ENCODE measurements around the gene APBB2. TPM values are rescaled to one million over a fixed set of nuclear protein-coding genes. Genes with fewer than 3 reads are reported as not detected.

APBB2 gene
- total RNA-seq, 2 experiments from 2014 or later: 1.5 to 1.7 TPM

DNA sequence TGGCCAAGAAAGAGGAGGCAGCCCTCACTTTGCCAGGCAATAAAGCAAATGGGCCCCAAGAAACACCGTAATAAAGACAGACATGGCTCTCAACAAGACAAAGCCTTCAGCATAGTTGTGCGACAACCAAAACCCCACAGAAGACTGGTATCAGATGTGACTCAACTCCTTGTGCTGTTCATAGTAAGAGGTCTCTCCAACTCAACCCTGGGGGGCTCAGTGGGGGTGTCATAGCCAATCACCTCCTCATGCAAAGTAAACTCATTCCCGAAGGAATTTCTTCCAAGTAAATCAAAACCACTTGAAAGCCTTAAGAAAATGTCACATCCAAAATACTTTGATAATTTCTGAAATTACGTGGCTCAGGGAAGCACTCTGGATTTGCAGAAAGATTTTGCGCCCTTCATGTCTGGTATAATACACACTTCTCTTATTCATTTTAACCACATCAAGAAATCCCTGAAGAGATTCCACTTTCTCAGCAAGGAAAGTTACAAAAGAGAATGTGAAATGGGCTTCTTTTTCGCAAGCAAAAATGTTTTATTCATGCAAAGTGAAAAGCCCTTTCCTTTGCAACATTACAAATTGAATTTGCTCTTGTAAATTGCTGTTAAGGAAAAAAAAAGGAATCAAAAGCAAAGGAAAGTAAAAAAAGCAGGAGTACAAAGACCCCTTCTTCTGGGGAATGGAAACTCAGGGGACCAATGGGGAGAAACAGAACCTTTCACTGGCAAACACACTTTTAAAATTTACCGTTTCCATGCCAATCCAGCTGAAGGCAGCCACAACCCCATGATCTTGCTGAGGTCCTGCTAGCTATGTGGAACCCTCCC, 327.2 kb downstream of the APBB2 start:
- Mint-ChIP-seq H3K4me3 (no peak overlapping the region), H3K27ac (no peak overlapping the region), H3K27me3 (peaks cover 17% of the 10 kb centered on the region), H3K36me3 (no peaks in the 10 kb centered on the region), H3K9me3 (no peaks in the 10 kb centered on the region), H3K4me1 (ENCODE audit: low read depth) (peaks cover 4% of the 10 kb centered on the region)
- ChIA-PET POLR2A (no interaction called here), CTCF (interaction anchor here (0.6 to 1.4 kb wide), 2 partner anchors 12 to 445 kb away, joined by 3 read pairs; no protein-coding TSS in a partner anchor)
- no peak for DNase-seq
- intact Hi-C loops (cut with micrococcal nuclease): no loop called here

- intact Hi-C loops (cut with micrococcal nuclease): no loop called here
- no peaks in the 10 kb centered on the region for H3K9me3 Mint-ChIP-seq
- CTCF ChIA-PET: interaction anchor here (3.0 kb wide), 1 partner anchor 15 kb away, joined by 15 read pairs; no protein-coding TSS in a partner anchor
- no peaks in the 10 kb centered on the region for H3K36me3 Mint-ChIP-seq
- H3K4me1 Mint-ChIP-seq (ENCODE audit: low read depth): no peaks in the 10 kb centered on the region
- no peak overlapping the region for H3K4me3 Mint-ChIP-seq
- DNase-seq: no peak
- POLR2A ChIA-PET: no interaction called here
- H3K27me3 Mint-ChIP-seq: peaks cover 47% of the 10 kb centered on the region
- H3K27ac Mint-ChIP-seq: no peak overlapping the region
Measured at GRCh38 chr4:40881851-40882250, 332.5 kb downstream of the APBB2 start.

GRCh38 chr4:40881096-40881495, 333.2 kb downstream of the APBB2 start:
- no peaks in the 10 kb centered on the region for H3K9me3 Mint-ChIP-seq
- ChIA-PET CTCF (interaction anchor here (3.0 kb wide), 1 partner anchor 16 kb away, joined by 15 read pairs; no protein-coding TSS in a partner anchor), POLR2A (no interaction called here)
- DNase-seq: no peak
- intact Hi-C loops (cut with micrococcal nuclease): no loop called here
- H3K36me3 Mint-ChIP-seq: no peaks in the 10 kb centered on the region
- no peak overlapping the region for H3K27ac Mint-ChIP-seq
- no peak overlapping the region for H3K4me3 Mint-ChIP-seq
- H3K4me1 Mint-ChIP-seq (ENCODE audit: low read depth): no peaks in the 10 kb centered on the region
- H3K27me3 Mint-ChIP-seq: peaks cover 49% of the 10 kb centered on the region

DNA sequence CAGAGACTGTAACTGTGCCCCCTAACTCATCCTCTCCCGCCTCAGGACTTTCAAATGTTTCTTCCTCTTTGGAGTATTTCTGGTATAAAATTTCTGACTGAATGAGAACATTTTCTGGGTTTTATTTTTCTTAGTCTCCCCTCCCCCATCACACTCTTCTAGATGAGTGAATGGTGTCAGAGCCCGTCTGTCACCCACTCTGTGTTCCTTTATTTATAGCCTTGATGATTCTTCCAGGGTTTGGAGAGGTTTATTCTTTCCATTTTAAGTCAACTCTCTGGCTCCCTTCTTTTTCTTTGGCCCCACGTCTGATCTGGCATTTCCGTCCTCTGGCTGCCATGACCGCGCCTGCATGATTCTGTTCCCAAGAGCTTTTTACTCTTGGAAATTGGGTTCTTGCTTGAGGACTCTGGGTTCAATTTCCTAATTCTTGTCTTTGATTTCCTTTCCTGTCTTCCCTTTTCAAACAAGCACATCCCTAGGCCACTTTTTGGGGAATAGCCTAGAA, 335.7 kb downstream of the APBB2 start:
- H3K36me3 Mint-ChIP-seq: no peaks in the 10 kb centered on the region
- no peak for DNase-seq
- no peak overlapping the region for H3K27ac Mint-ChIP-seq
- POLR2A ChIA-PET: no interaction called here
- peaks cover 44% of the 10 kb centered on the region for H3K27me3 Mint-ChIP-seq
- H3K4me3 Mint-ChIP-seq: no peak overlapping the region
- H3K9me3 Mint-ChIP-seq: no peaks in the 10 kb centered on the region
- intact Hi-C loops (cut with micrococcal nuclease): no loop called here
- H3K4me1 Mint-ChIP-seq (ENCODE audit: low read depth): no peaks in the 10 kb centered on the region
- CTCF ChIA-PET: interaction anchor here (2.2 kb wide), 1 partner anchor 38 kb away, joined by 8 read pairs; no protein-coding TSS in a partner anchor

- H3K4me1 Mint-ChIP-seq (ENCODE audit: low read depth): no peaks in the 10 kb centered on the region
- ChIA-PET CTCF (interaction anchor here (1.0 kb wide), 1 partner anchor 20 kb away, joined by 4 read pairs; no protein-coding TSS in a partner anchor), POLR2A (no interaction called here)
- no peak overlapping the region for H3K4me3 Mint-ChIP-seq
- no peak overlapping the region for H3K27ac Mint-ChIP-seq
- DNase-seq: no peak
- no peaks in the 10 kb centered on the region for H3K36me3 Mint-ChIP-seq
- H3K27me3 Mint-ChIP-seq: peaks cover 38% of the 10 kb centered on the region
- intact Hi-C loops (cut with micrococcal nuclease): no loop called here
- H3K9me3 Mint-ChIP-seq: no peaks in the 10 kb centered on the region
Measured at GRCh38 chr4:40877081-40877480, 337.3 kb downstream of the APBB2 start.

GRCh38 chr4:40875507-40876150, 338.7 kb downstream of the APBB2 start:
- no peaks in the 10 kb centered on the region for H3K4me1 Mint-ChIP-seq (ENCODE audit: low read depth)
- CTCF ChIA-PET: interaction anchor here (0.7 to 1.1 kb wide), 3 partner anchors 12 to 22 kb away, joined by 3 to 4 read pairs (median 4); no protein-coding TSS in a partner anchor
- POLR2A ChIA-PET: no interaction called here

DNA sequence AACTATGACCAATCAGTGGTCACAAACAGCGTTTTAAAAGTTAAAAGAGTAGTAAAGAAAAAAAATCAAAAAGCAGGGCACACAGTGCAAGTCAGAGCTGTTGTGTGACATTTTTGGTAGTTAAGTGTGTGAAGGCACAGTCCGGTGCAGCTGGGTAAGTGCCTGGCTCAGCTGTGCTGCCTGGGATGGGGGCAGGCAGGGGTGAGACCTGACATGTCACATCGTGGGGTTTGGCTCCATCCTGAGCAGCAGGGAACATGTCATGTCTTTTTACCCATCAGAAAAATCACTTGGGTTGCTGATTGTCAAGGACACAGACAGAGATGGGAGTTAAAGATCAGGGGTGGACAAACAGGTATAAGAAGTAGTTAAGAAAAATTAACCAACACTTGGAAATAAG, 339.4 kb downstream of the APBB2 start:
- CTCF ChIA-PET: interaction anchor here (0.7 to 1.1 kb wide), 2 partner anchors 13 to 23 kb away, joined by 3 to 4 read pairs; no protein-coding TSS in a partner anchor
- H3K4me1 Mint-ChIP-seq (ENCODE audit: low read depth): no peaks in the 10 kb centered on the region
- H3K9me3 Mint-ChIP-seq: no peaks in the 10 kb centered on the region
- H3K36me3 Mint-ChIP-seq: no peaks in the 10 kb centered on the region
- peaks cover 25% of the 10 kb centered on the region for H3K27me3 Mint-ChIP-seq
- no peak overlapping the region for H3K4me3 Mint-ChIP-seq
- POLR2A ChIA-PET: no interaction called here
- no peak overlapping the region for H3K27ac Mint-ChIP-seq
- DNase-seq: no peak
- intact Hi-C loops (cut with micrococcal nuclease): no loop called here

More at GRCh38 chr4:40875507-40876150, 338.7 kb downstream of the APBB2 start:
- intact Hi-C loops (cut with micrococcal nuclease): no loop called here
- Mint-ChIP-seq H3K36me3 (no peaks in the 10 kb centered on the region), H3K27me3 (peaks cover 32% of the 10 kb centered on the region), H3K9me3 (no peaks in the 10 kb centered on the region), H3K4me3 (no peak overlapping the region), H3K27ac (no peak overlapping the region)
- no peak for DNase-seq

DNA sequence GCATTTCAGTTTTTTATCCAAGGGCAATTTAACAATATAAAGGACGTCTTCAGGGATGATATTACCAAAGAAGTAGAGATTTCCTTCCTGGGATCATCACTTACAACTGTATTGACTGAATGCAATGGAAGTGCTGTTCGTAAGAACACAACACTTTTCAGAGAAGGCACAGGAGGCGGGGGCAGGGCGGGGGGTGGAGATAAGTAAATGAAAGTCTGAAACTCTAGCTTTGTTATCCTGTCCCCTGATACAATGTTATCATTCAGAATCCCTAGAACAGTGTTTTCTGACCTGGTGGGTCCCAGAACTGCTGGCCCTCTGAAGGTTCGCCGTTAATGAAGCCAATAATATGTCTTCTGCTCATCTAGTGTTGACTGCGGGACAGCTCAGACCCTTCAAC, 340.0 kb downstream of the APBB2 start:
- POLR2A ChIA-PET: no interaction called here
- intact Hi-C loops (cut with micrococcal nuclease): no loop called here
- Mint-ChIP-seq H3K4me3 (no peak overlapping the region), H3K4me1 (ENCODE audit: low read depth) (no peaks in the 10 kb centered on the region), H3K36me3 (no peaks in the 10 kb centered on the region), H3K27ac (no peak overlapping the region), H3K27me3 (peaks cover 23% of the 10 kb centered on the region), H3K9me3 (no peaks in the 10 kb centered on the region)
- no peak for DNase-seq
- CTCF ChIA-PET: interaction anchor here (1.1 kb wide), 1 partner anchor 14 kb away, joined by 3 read pairs; no protein-coding TSS in a partner anchor

- H3K36me3 Mint-ChIP-seq: no peaks in the 10 kb centered on the region
- CTCF ChIA-PET: no interaction called here
- intact Hi-C loops (cut with micrococcal nuclease): no loop called here
- H3K4me3 Mint-ChIP-seq: no peak overlapping the region
- POLR2A ChIA-PET: no interaction called here
- no peaks in the 10 kb centered on the region for H3K4me1 Mint-ChIP-seq (ENCODE audit: low read depth)
- H3K27me3 Mint-ChIP-seq: peaks cover 9% of the 10 kb centered on the region
- DNase-seq: no peak
- H3K9me3 Mint-ChIP-seq: no peaks in the 10 kb centered on the region
- no peak overlapping the region for H3K27ac Mint-ChIP-seq
Measured at GRCh38 chr4:40871695-40872250, 342.6 kb downstream of the APBB2 start.

GRCh38 chr4:40870150-40870549, 344.2 kb downstream of the APBB2 start:
- ChIA-PET CTCF (no interaction called here), POLR2A (no interaction called here)
- Mint-ChIP-seq H3K4me1 (ENCODE audit: low read depth) (no peaks in the 10 kb centered on the region), H3K27ac (no peak overlapping the region), H3K27me3 (peaks cover 8% of the 10 kb centered on the region), H3K4me3 (no peak overlapping the region), H3K9me3 (no peaks in the 10 kb centered on the region), H3K36me3 (no peaks in the 10 kb centered on the region)
- DNase-seq: no peak
- intact Hi-C loops (cut with micrococcal nuclease): no loop called here

- POLR2A ChIA-PET: no interaction called here
- H3K27ac Mint-ChIP-seq: no peak overlapping the region
- H3K27me3 Mint-ChIP-seq: peaks cover 4% of the 10 kb centered on the region
- no peak overlapping the region for H3K4me3 Mint-ChIP-seq
- intact Hi-C loops (cut with micrococcal nuclease): no loop called here
- no peak for DNase-seq
- no peaks in the 10 kb centered on the region for H3K36me3 Mint-ChIP-seq
- H3K9me3 Mint-ChIP-seq: no peaks in the 10 kb centered on the region
- no peaks in the 10 kb centered on the region for H3K4me1 Mint-ChIP-seq (ENCODE audit: low read depth)
- CTCF ChIA-PET: no interaction called here
Measured at GRCh38 chr4:40865696-40866095, 348.6 kb downstream of the APBB2 start.

DNA sequence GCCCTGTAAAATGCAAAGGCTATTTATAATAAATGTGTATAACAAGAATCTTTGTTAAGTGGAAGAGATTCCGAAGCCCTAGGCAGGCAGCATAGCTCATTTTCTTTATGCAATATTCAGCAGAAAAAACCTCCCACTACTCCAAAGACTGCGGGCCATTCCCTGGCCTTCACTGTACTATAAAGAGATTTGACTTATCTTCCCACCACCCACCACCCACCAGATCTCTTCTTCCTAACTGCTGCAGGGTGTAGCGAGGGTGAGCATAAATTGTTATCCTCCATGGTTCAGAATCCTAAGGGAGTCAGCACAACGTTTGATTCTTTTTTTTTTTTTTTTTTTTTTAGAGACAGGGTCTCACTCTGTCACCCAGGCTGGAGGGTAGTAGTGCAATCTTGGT, 349.8 kb downstream of the APBB2 start:
- Mint-ChIP-seq H3K27ac (no peak overlapping the region), H3K9me3 (no peaks in the 10 kb centered on the region), H3K36me3 (no peaks in the 10 kb centered on the region), H3K4me3 (no peak overlapping the region), H3K27me3 (peaks cover 4% of the 10 kb centered on the region), H3K4me1 (ENCODE audit: low read depth) (no peaks in the 10 kb centered on the region)
- DNase-seq: no peak
- ChIA-PET POLR2A (no interaction called here), CTCF (interaction anchor here (2.0 kb wide), 1 partner anchor 24 kb away, joined by 8 read pairs; no protein-coding TSS in a partner anchor)
- intact Hi-C loops (cut with micrococcal nuclease): no loop called here

Measured in activated CD4-positive, alpha-beta memory T cell treated with anti-CD3 and anti-CD28 coated beads for 36 hours (primary cell).